BJ (cell line): ENCODE results near the gene GPR162. TPM values are rescaled to one million over a fixed set of nuclear protein-coding genes. Genes with fewer than 3 reads are reported as not detected.
"Not testable (repeated sequence)": the region's sequence is repeated elsewhere in the genome, so short reads cannot be mapped to it uniquely, and the experiment has no call there.

Experiments
- CTCF ChIA-PET: fragments of 350-600 bp; formaldehyde crosslinking; extraction: SDS; loops from one replicate; lab custom pipeline; 2021; ENCODE audit warnings: antibody characterized with exemption, inconsistent platforms; lab: Yijun Ruan, JAX
- POLR2A ChIA-PET: fragments of 300-600 bp; sonication (Branson Sonifier 250); formaldehyde crosslinking; extraction: SDS; loops from one replicate; lab custom pipeline; 2021; ENCODE audit warnings: antibody characterized with exemption; lab: Charles Lee
- DNase-seq: peaks from one replicate; pipeline ENCODE4 v3.0.0-alpha.2; 2011; ENCODE audit warnings: low read depth
- H3K27me3 ChIP-seq: 2 replicates; pipeline ENCODE4 v1.6.0; 2011; ENCODE audit warnings: low read length; ENCODE audit not compliant: control insufficient read depth, insufficient read depth
- H3K36me3 ChIP-seq: 2 replicates; pipeline ENCODE4 v1.5.1; 2011; ENCODE audit warnings: low read length; ENCODE audit not compliant: control insufficient read depth, insufficient read depth
- H3K4me3 ChIP-seq: 2 replicates; pipeline ENCODE4 v1.5.1; 2011; ENCODE audit warnings: low read depth, mild to moderate bottlenecking, control low read depth, low read length
- polyA plus RNA-seq: library from polyadenylated mRNA; depleted of rRNA; stranded (reverse); fragments of >200 nt; gene quantifications from 2 replicates; pipeline ENCODE4 v1.2.3, GENCODE V29; 2011
- TF ChIP-seq, protein P1 (sequence below): IDR thresholded peaks from 2 replicates; pipeline ENCODE4 v1.5.1; 2011; ENCODE audit warnings: low read depth, mild to moderate bottlenecking, control low read depth, inconsistent platforms, low read length, moderate library complexity; ENCODE audit not compliant: insufficient read depth

The GPR162 gene
- polyA plus RNA-seq, 1 experiment = 6.6 TPM

DNA sequence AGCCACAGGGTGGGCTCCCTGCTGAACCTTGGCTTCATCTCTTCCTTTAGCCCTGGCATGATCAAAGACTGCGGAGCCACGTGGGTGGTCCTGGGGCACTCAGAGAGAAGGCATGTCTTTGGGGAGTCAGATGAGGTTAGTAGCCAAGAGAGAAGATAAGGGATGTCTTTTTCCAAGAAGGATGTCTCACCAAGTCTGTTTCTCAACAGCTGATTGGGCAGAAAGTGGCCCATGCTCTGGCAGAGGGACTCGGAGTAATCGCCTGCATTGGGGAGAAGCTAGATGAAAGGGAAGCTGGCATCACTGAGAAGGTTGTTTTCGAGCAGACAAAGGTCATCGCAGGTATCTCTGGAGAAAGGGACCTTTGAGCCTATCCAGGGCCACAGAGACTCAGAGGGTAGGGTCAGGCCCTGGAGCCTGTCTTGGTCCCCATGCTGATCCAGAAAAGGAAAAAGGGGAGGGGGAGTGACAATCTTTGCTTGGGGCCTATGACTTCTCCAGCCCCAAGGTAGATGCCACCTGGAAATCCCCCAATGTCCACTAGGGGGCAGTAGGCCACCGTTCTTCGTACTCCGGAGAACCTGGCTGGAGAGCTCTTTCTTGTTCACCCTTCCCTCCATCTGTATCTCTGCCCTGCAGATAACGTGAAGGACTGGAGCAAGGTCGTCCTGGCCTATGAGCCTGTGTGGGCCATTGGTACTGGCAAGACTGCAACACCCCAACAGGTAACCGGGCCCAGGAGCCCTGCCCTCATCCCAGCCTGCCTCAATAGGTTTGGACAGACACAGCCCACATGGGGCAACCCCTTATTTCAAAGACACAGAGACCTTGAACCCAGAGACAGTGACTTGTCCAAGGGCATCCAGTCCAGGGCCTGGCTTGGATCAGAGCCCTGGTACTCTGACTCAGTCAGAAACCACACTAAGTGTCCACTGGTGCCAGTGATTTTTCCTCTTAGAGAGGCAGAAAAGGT is 47.7 kb downstream of the GPR162 start:
- POLR2A ChIA-PET = interaction anchor here (4.7 kb wide), 1 partner anchor 17 kb away, joined by 34 read pairs; the partner anchor contains the start of genes CDCA3 and USP5
- no peak for DNase-seq
- Histone ChIP-seq H3K27me3 (no peaks in the 10 kb centered on the region), H3K4me3 (peak overlapping the region; percentile 98), H3K36me3 (peaks cover 31% of the 10 kb centered on the region)
- CTCF ChIA-PET = interaction anchor here (0.6 to 9.7 kb wide), 24 partner anchors 9 to 244 kb away, joined by 3 to 112 read pairs (median 5); partner anchors contain the start of genes CDCA3, LRRC23, MLF2 and PTMS
- TF ChIP-seq, protein P1, sequence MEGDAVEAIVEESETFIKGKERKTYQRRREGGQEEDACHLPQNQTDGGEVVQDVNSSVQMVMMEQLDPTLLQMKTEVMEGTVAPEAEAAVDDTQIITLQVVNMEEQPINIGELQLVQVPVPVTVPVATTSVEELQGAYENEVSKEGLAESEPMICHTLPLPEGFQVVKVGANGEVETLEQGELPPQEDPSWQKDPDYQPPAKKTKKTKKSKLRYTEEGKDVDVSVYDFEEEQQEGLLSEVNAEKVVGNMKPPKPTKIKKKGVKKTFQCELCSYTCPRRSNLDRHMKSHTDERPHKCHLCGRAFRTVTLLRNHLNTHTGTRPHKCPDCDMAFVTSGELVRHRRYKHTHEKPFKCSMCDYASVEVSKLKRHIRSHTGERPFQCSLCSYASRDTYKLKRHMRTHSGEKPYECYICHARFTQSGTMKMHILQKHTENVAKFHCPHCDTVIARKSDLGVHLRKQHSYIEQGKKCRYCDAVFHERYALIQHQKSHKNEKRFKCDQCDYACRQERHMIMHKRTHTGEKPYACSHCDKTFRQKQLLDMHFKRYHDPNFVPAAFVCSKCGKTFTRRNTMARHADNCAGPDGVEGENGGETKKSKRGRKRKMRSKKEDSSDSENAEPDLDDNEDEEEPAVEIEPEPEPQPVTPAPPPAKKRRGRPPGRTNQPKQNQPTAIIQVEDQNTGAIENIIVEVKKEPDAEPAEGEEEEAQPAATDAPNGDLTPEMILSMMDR = peak; percentile 86

DNA sequence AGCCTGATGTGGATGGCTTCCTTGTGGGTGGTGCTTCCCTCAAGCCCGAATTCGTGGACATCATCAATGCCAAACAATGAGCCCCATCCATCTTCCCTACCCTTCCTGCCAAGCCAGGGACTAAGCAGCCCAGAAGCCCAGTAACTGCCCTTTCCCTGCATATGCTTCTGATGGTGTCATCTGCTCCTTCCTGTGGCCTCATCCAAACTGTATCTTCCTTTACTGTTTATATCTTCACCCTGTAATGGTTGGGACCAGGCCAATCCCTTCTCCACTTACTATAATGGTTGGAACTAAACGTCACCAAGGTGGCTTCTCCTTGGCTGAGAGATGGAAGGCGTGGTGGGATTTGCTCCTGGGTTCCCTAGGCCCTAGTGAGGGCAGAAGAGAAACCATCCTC is 48.7 kb downstream of the GPR162 start:
- peaks cover 27% of the 10 kb centered on the region for H3K36me3 ChIP-seq
- not testable (repeated sequence) for DNase-seq, H3K4me3 ChIP-seq, H3K27me3 ChIP-seq
- POLR2A ChIA-PET = interaction anchor here (3.7 kb wide), 1 partner anchor 18 kb away, joined by 19 read pairs; the partner anchor contains the start of genes CDCA3 and USP5
- CTCF ChIA-PET = interaction anchor here (1.4 to 9.7 kb wide), 5 partner anchors 15 to 98 kb away, joined by 4 to 112 read pairs (median 8); partner anchors contain the start of genes CDCA3 and USP5

DNA sequence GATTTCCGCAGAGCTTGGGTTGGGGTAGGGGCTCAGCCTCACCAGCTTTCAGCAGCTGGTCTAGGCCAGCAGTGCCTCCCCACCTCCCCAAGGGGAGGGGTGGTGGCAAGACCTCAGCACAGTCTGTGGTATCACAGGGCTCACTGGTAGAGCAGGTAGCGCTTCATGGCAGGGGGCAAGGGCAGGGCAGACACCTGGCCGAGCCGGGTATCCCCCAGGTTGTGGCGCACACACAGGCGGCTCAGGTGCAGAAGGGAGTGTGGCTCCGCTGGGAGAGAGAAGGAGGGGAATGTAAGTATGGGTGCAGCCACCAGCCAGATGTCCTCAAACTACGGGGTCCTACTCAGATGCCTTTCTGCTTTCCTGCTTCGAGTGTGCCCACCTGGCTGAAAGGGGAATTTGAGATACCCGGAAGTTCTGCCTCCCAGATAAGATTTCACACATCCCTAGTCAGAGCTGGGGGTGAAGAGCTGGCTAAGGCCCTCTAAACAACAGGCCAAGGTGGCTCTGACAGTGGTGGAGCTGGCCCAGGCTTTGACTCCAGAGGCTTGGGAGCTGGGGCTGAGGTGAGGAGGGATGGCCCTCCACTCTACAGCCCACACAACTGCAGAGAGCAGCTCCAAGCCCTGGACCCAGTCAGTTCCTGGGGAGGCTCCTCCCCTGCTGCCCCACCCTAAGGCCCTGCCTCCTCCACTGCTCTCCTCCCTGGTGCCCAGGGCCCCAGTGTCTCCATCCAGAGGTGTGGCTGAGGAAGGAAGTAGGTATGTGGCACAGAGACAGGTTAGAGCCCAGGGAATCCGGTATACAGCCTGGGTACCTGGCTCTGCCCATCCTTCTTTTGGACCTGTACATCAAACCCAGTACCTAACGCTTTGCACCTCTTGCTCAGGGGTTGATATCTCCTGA is 49.7 kb downstream of the GPR162 start:
- POLR2A ChIA-PET = interaction anchor here (1.1 to 3.7 kb wide), 2 partner anchors 19 to 20 kb away, joined by 5 to 19 read pairs; partner anchors contain the start of genes CDCA3 and USP5
- Histone ChIP-seq H3K27me3 (no peaks in the 10 kb centered on the region), H3K36me3 (peaks cover 26% of the 10 kb centered on the region), H3K4me3 (peak overlapping the region; percentile 65; the same call in 1 of the 2 replicates)
- no peak for DNase-seq
- CTCF ChIA-PET = interaction anchor here (0.5 to 9.7 kb wide), 20 partner anchors 11 to 1788 kb away, joined by 3 to 112 read pairs (median 8); partner anchors contain the start of genes C12orf57, CDCA3, ENO2 and GNB3
- TF ChIP-seq, protein P1 = no peak

DNA sequence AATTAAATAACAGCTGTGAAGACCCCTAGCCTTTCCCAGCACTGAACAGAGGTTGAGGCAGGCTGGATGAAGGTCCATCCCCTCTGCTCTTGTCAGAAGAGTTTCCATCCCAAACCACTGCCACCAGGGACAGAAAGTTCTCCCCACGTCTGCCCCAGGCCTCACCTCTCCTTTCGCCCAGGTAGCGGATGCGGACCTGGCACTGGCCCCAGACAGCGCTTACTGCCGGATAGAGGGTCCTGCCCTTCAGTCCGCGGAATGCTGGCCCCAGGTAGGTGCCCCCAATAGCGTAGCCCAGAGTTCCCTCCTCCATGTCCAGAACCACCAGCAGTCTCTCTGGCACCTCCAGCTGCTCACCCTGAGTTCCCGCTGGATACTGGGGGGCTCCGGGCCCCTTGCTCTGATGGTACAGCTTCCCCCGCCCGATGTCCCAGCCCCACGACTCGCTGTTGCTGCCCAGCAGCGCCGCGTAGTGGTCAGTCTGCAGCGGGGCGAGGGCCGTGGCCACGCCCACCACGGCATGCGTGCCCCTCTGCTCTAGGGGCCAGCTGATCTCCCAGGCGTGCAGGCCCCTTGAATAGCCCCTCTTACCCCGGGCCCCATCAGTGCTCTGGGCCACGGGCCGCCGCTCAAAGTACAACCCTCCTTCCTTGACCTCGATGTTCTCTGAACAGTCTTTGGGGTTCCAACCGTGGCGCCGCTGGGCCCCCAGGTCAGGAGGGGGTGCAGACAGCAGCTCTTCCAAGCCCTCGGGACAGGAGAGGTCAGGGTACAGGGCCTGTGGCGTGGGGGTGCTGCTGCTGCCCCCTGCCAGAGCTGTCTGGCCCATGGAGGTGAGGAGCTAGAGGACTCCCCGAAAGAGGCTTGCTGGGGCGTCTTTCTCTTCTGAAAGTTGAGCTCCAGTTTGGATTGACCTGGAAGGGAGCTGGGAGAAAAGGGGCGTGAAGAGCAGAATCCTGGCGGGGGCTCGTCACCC is 50.7 kb downstream of the GPR162 start:
- POLR2A ChIA-PET = interaction anchor here (0.7 to 3.7 kb wide), 6 partner anchors 19 to 66 kb away, joined by 4 to 19 read pairs (median 6); partner anchors contain the start of genes CDCA3 and USP5
- Histone ChIP-seq H3K27me3 (no peaks in the 10 kb centered on the region), H3K4me3 (peak overlapping the region; percentile 65), H3K36me3 (peaks cover 26% of the 10 kb centered on the region)
- CTCF ChIA-PET = interaction anchor here (0.6 to 9.7 kb wide), 42 partner anchors 9 to 644 kb away, joined by 3 to 112 read pairs (median 4); partner anchors contain the start of genes C12orf57, CDCA3, ENO2 and GNB3
- TF ChIP-seq, protein P1 = peak; percentile 99
- DNase-seq = no peak
